HCT116 (cell line): Measurements from ENCODE around the gene HMBS. TPM values are rescaled to one million over a fixed set of nuclear protein-coding genes. Genes with fewer than 3 reads are reported as not detected.
A peak's percentile ranks its signal among the peaks of the same experiment; 100 is the strongest.

Experiments used
- ATAC-seq: fragments of 200-7000 bp; cut with Tn5 transposase; 2 replicates; pipeline ENCODE4 v1.9.1; 2020; ENCODE audit warnings: mild to moderate bottlenecking, moderate library complexity
- BruUV-seq: library from RNA; stranded (reverse); fragments of 400-500 nt; replicated peaks from 2 replicates; lab custom pipeline; 2021; lab: Mats Ljungman, UMichigan
- CTCF ChIA-PET: fragments of 300-600 bp; sonication (Branson Sonifier 250); formaldehyde crosslinking; loops from one replicate; lab custom pipeline; 2021; ENCODE audit warnings: antibody characterized with exemption; lab: Charles Lee
- POLR2A ChIA-PET: fragments of 300-600, 350-600 bp; sonication (Branson Sonifier 250); formaldehyde crosslinking; loops from one replicate; lab custom pipeline; 2021; ENCODE audit warnings: antibody characterized with exemption; lab: Charles Lee
- RAD21 ChIA-PET, 2 experiments: fragments of 300-600 bp; sonication (Branson Sonifier 250); formaldehyde crosslinking; loops; one replicate each; lab custom pipeline; 2023; ENCODE audit warnings: low total read pairs in 2 of 2; ENCODE audit not compliant: uncharacterized antibody in 2 of 2, unreplicated experiment in 2 of 2, low non-redundant PET in 1 of 2; lab: Charles Lee
- DNase-seq: peaks from one replicate; pipeline ENCODE4 v3.0.0-alpha.2; 2010; ENCODE audit warnings: low read depth, low spot score
- H2AFZ ChIP-seq: fragments of 200-600 bp; shearing (Covaris generic), sonication (generic); 2 replicates; pipeline ENCODE4 v1.6.1; 2017; ENCODE audit warnings: low read depth, mixed run types, mixed read lengths, antibody characterized with exemption, low read length; ENCODE audit not compliant: poor library complexity, severe bottlenecking
- H3K27ac ChIP-seq: 2 replicates; pipeline ENCODE4 v1.5.1; 2012; ENCODE audit warnings: low read depth, low read length
- H3K27me3 ChIP-seq: fragments of 200-600 bp; sonication (generic); 2 replicates; pipeline ENCODE4 v1.6.1; 2016; ENCODE audit warnings: mixed run types, low read length, mixed read lengths; ENCODE audit not compliant: insufficient read depth
- H3K36me3 ChIP-seq, 2 experiments: fragments of 200-500 bp in 1 of 2; fragments of 200-600 bp in 1 of 2; sonication (Bioruptor generic) in 1 of 2; sonication (generic) in 1 of 2; 2 replicates each; pipeline versions ENCODE4 v1.5.1 to v1.6.1; 2014 to 2016; ENCODE audit warnings: low read length in 2 of 2, inconsistent platforms in 1 of 2, mixed read lengths in 1 of 2, mixed run types in 1 of 2; ENCODE audit not compliant: insufficient read depth in 2 of 2, control insufficient read depth in 1 of 2
- H3K4me1 ChIP-seq, 2 experiments: fragments of 200-600 bp in 1 of 2; sonication (generic) in 1 of 2; 2 replicates each; pipeline versions ENCODE4 v1.5.1 to v1.6.1; 2012 to 2017; ENCODE audit warnings: low read length in 2 of 2, inconsistent platforms in 1 of 2, mild to moderate bottlenecking in 1 of 2, mixed read lengths in 1 of 2, mixed run types in 1 of 2, moderate library complexity in 1 of 2; ENCODE audit not compliant: insufficient read depth in 2 of 2, control insufficient read depth in 1 of 2
- H3K4me2 ChIP-seq: fragments of 200-600 bp; sonication (generic); 2 replicates; pipeline ENCODE4 v1.6.1; 2017; ENCODE audit warnings: mixed run types, low read length, mixed read lengths
- H3K4me3 ChIP-seq, 2 experiments: fragments of 200-600 bp in 1 of 2; sonication (generic) in 1 of 2; replicated peaks in 1 of 2; 2 replicates each; pipeline ENCODE4 v1.5.1; 2011 to 2016; ENCODE audit warnings: low read length in 2 of 2, control low read depth in 1 of 2, low read depth in 1 of 2, mild to moderate bottlenecking in 1 of 2, mixed read lengths in 1 of 2, mixed run types in 1 of 2
- H3K79me2 ChIP-seq: fragments of 200-600 bp; sonication (generic); 2 replicates; pipeline ENCODE4 v1.6.1; 2017; ENCODE audit warnings: mild to moderate bottlenecking, mixed run types, low read length, moderate library complexity, mixed read lengths; ENCODE audit not compliant: insufficient read depth
- H3K9ac ChIP-seq: fragments of 200-600 bp; sonication (generic); 2 replicates; pipeline ENCODE4 v1.6.1; 2016; ENCODE audit warnings: low read length, mixed read lengths
- H3K9me2 ChIP-seq: fragments of 200-600 bp; sonication (generic), shearing (Covaris generic); 2 replicates; pipeline ENCODE4 v1.6.1; 2017; ENCODE audit warnings: mixed run types, mild to moderate bottlenecking, moderate library complexity; ENCODE audit not compliant: insufficient read depth
- H3K9me3 ChIP-seq, 2 experiments: fragments of 200-500 bp in 1 of 2; fragments of 200-600 bp in 1 of 2; sonication (Bioruptor generic) in 1 of 2; sonication (generic) in 1 of 2; 2 replicates each; pipeline ENCODE4 v1.6.1; 2014 to 2017; ENCODE audit warnings: low read length in 2 of 2, mixed read lengths in 2 of 2, inconsistent platforms in 1 of 2, low read depth in 1 of 2, mild to moderate bottlenecking in 1 of 2, mixed run types in 1 of 2, moderate library complexity in 1 of 2; ENCODE audit not compliant: control insufficient read depth in 1 of 2, insufficient read depth in 1 of 2
- H4K20me1 ChIP-seq: fragments of 200-600 bp; sonication (generic), shearing (Covaris generic); 2 replicates; pipeline ENCODE4 v1.6.1; 2017; ENCODE audit warnings: mixed run types, mild to moderate bottlenecking, moderate library complexity; ENCODE audit not compliant: insufficient read depth
- EZH2phosphoT487 ChIP-seq: fragments of 200-600 bp; IDR thresholded peaks from 2 replicates; pipeline ENCODE4 v1.6.1; 2018; ENCODE audit warnings: antibody characterized with exemption, borderline replicate concordance
- POLR2A ChIP-seq: IDR thresholded peaks from 2 replicates; pipeline ENCODE4 v1.7.0; 2011; ENCODE audit warnings: borderline replicate concordance; ENCODE audit not compliant: insufficient read depth, insufficient read length; ENCODE audit errors: extremely low read depth
- SRF ChIP-seq: IDR thresholded peaks from 2 replicates; pipeline ENCODE4 v1.6.1; 2012; ENCODE audit warnings: low read depth
- YY1 ChIP-seq: IDR thresholded peaks from 2 replicates; pipeline ENCODE4 v1.6.1; 2011; ENCODE audit warnings: low read length, low read depth, moderate library complexity, mild to moderate bottlenecking; ENCODE audit not compliant: insufficient replicate concordance; ENCODE audit errors: extremely low read depth
- intact Hi-C: fragments of 100-400 bp; cut with micrococcal nuclease; formaldehyde crosslinking; loops from 2 replicates; pipeline ENCODE4 v1.10.0; 2022
- total RNA-seq: library from RNA; stranded (reverse); gene quantifications from one replicate; pipeline ENCODE4 v1.2.1, GENCODE V29; 2021; ENCODE audit not compliant: unreplicated experiment
- TF ChIP-seq, protein P1 (sequence below), 3 experiments: fragments of 200-600 bp in 1 of 3; sonication (generic) in 1 of 3; IDR thresholded peaks in 2 of 3; conservative IDR thresholded peaks in 1 of 3; 2 replicates each; pipeline ENCODE4 v1.5.1; 2012 to 2017; ENCODE audit warnings: low read depth in 2 of 3, low read length in 2 of 3, antibody characterized with exemption in 1 of 3, borderline replicate concordance in 1 of 3, control low read depth in 1 of 3, mild to moderate bottlenecking in 1 of 3, mixed read lengths in 1 of 3, mixed run types in 1 of 3, moderate library complexity in 1 of 3; ENCODE audit not compliant: insufficient read depth in 1 of 3

HMBS gene
- total RNA-seq, 1 experiment from 2014 or later = 69.0 TPM

DNA sequence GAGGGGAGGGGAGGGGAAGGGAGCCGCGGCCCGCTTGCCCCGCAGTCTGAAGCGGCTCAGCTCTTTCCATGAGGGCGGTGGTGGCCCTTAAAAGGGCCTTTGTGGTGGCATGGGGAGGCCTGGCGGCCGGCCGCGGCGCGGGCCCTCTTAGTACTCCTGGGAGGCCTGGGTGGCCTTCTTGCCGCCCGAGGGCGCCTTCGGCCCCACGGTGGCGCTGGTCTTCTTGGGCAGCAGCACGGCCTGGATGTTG is 10.1 kb downstream of the HMBS start:
- peak; percentile 54 for ATAC-seq
- H3K36me3 ChIP-seq = peaks cover 14 to 45% of the 10 kb centered on the region in 2 experiments
- no peaks in the 10 kb centered on the region for H3K9me3 ChIP-seq
- TF ChIP-seq YY1 (peak; percentile 8), SRF (no peak), EZH2phosphoT487 (no peak), POLR2A (no peak)
- TF ChIP-seq, protein P1, sequence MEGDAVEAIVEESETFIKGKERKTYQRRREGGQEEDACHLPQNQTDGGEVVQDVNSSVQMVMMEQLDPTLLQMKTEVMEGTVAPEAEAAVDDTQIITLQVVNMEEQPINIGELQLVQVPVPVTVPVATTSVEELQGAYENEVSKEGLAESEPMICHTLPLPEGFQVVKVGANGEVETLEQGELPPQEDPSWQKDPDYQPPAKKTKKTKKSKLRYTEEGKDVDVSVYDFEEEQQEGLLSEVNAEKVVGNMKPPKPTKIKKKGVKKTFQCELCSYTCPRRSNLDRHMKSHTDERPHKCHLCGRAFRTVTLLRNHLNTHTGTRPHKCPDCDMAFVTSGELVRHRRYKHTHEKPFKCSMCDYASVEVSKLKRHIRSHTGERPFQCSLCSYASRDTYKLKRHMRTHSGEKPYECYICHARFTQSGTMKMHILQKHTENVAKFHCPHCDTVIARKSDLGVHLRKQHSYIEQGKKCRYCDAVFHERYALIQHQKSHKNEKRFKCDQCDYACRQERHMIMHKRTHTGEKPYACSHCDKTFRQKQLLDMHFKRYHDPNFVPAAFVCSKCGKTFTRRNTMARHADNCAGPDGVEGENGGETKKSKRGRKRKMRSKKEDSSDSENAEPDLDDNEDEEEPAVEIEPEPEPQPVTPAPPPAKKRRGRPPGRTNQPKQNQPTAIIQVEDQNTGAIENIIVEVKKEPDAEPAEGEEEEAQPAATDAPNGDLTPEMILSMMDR (IDR thresholded peaks at IDR 0.05 in 2 of 3, conservative IDR thresholded peaks at IDR 0.05 in 1 of 3; ENCODE audit: borderline replicate concordance in 1 of 3, insufficient read depth in 1 of 3, low read depth in 2 of 3, low read length in 2 of 3) = peak in 2 of 3 experiments; percentile 52 to 59; a peak in 4 of 6 replicates
- CTCF ChIA-PET = interaction anchor here (1.1 to 2.6 kb wide), 3 partner anchors 9 to 243 kb away, joined by 3 to 20 read pairs (median 4); partner anchors contain the start of gene HMBS
- peaks cover 11% of the 10 kb centered on the region; the same call in 1 of the 2 replicates for H4K20me1 ChIP-seq
- no peaks in the 10 kb centered on the region for H3K27me3 ChIP-seq
- H3K4me1 ChIP-seq = peaks cover 13 to 24% of the 10 kb centered on the region in 2 experiments
- POLR2A ChIA-PET = interaction anchor here (0.9 to 2.6 kb wide), 10 partner anchors 9 to 266 kb away, joined by 3 to 27 read pairs (median 4); partner anchors contain the start of genes C2CD2L, HINFP, HMBS and NLRX1
- H3K4me3 ChIP-seq = peak overlapping the region; percentile 83 to 97
- intact Hi-C loops = no loop called here
- no TSS peak for BruUV-seq
- H3K27ac ChIP-seq = peak overlapping the region; percentile 93
- RAD21 ChIA-PET = interaction anchor here in 1 of 2 experiments (0.6 kb wide), 1 partner anchor 33 kb away, joined by 9 read pairs; no protein-coding TSS in a partner anchor
- H3K9me2 ChIP-seq = no peaks in the 10 kb centered on the region
- peaks cover 41% of the 10 kb centered on the region for H3K79me2 ChIP-seq
- DNase-seq = no peak
- H3K4me2 ChIP-seq = peak overlapping the region; percentile 80
- H2AFZ ChIP-seq = no peak overlapping the region
- peak overlapping the region; percentile 99 for H3K9ac ChIP-seq
